ENCODE measurements around the gene CCDC81.

CCDC81 gene

DNA sequence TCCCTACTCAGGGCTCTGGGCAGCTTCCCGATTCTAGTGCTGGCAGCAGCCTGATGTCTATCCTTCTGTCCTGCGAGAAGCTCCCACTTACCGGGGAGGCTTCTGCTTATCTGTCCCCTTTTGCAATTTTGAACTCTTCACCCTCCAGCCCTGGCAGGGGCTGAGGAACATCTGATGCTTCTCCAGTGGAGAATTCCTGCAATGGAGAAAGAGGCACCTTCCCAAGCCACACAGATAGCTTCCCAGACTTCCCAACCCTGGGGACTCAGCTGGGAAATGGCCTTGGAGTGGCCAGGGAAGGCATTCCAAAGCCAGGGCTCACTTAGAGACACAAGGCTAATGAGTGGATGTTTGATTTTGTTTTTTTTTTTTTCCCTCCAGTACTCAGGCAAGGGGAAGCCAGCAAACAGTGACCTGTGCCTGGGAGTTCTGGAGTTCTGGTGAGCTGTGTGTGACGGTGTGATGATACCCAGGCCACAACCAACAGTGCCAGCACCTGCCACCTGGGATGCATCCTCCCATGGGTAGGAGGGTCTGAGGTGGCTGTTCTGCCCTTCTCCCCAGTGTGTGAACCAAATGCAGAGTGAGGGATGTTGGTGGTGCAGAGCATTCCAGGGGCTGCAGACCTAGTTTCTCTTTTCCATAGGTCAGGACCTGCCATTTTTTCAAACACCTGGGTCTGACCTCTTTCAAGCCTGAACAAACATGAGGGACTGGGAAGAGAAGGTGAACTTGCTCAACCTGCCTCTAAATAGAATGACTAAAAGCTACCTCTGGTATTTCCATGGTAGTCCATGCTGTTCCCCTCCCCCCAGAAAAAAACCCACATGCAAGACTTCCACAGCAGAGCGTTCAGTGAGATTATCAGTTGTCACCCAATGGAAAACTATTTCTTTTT, 95.1 kb downstream of the CCDC81 start:
- no peak for DNase-seq

Measured in hematopoietic multipotent progenitor cell treated with erythropoietin and hydrocortisone succinate and interleukin-3 and kit ligand, for 4 days (in vitro differentiated cells).